ENCODE data around the gene PLPP1. TPM values are rescaled to one million over a fixed set of nuclear protein-coding genes. Genes with fewer than 3 reads are reported as not detected.

The PLPP1 gene
- total RNA-seq, 2 donors from 2014 or later = 10.8 to 12.5 TPM

DNA sequence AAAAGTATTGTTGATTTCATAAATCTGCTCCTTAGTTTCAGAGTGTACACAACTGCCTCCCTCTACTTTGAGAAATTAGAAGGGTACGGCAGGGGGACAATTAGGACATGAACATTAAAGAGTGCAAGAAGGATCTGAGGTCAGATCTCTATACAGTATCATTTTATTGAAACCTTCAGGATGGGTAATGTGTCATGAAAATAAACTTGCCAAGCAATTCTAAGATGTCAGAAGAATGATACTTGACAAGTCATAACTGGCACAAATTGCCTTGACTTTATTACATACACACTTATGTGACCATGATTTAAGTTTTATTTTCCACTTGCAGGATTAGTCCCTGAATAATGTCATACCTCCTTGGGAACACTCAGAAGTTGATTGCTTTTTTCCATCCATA is 92.8 kb downstream of the PLPP1 start:
- peaks cover 0 to 7% of the 10 kb centered on the region in 2 donors for H3K36me3 Mint-ChIP-seq
- DNase-seq (ENCODE audit: low spot score in 2 of 2) = no peak
- ATAC-seq = peak in 1 of 2 donors; percentile 44
- no peak overlapping the region for H3K27ac Mint-ChIP-seq
- H3K9me3 Mint-ChIP-seq = no peaks in the 10 kb centered on the region

DNA sequence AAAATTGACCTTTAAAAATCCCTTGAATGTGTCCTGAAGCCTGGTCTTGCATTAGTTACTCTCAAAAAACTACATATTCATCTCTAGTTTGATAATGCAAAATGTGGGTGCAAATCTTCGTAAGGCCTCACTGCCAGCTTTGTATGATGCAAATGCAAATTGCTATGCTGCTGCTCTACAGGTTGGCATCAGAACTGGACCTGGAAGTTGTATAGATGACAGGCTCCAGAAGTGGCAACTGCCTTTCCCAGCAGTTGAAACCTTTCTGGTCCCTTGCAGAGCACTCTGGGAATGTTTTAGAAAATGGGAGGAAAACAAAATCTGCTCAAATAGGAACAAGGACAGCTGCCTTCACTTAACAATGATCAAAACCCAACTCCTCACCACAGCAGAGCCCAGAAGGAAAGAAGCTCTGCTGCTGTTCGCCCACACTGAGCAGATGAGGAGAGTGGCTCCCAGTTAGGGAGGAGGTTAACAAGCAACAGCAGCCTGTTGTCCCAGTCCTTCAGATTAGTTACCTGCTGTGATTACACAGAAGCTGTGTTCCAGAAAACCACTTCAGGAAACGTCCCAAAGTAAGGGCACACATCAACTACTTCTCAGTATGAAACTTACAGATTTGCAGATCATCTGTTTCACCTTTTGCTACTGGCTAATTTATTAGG is 93.5 kb downstream of the PLPP1 start:
- peaks cover 0 to 3% of the 10 kb centered on the region in 2 donors for H3K9me3 Mint-ChIP-seq
- peaks cover 0 to 11% of the 10 kb centered on the region in 2 donors for H3K36me3 Mint-ChIP-seq
- H3K27ac Mint-ChIP-seq = no peak overlapping the region
- DNase-seq (ENCODE audit: low spot score in 2 of 2) = no peak
- no peak for ATAC-seq

DNA sequence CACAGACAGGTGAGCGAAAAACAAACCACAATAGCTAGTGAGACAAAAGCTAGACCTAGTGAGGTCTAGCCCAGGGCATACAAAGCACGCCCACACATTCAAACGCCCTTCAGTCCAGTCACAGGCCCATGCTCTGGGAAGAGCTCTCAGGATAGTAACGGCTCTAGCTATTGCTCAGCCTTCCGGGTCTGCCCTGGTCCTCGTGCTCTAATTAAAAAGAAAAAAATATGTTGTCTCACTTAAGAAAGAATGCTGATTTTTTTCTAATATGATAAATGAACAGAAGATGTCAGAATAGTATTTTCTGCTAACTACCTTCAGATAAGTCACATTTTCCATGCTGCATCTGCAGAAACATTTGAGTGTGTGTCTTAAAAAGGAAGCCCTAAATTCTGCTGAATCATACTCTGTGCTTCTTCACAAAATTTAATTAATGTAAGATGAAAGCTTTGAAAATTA is 94.5 kb downstream of the PLPP1 start:
- H3K36me3 Mint-ChIP-seq = peaks cover 7 to 21% of the 10 kb centered on the region in 2 donors
- DNase-seq (ENCODE audit: low spot score in 2 of 2) (no peak), ATAC-seq (peak; percentile 70 to 83)
- peak overlapping the region in 1 of 2 donors; percentile 75 for H3K27ac Mint-ChIP-seq
- peaks cover 5 to 12% of the 10 kb centered on the region in 2 donors for H3K9me3 Mint-ChIP-seq

DNA sequence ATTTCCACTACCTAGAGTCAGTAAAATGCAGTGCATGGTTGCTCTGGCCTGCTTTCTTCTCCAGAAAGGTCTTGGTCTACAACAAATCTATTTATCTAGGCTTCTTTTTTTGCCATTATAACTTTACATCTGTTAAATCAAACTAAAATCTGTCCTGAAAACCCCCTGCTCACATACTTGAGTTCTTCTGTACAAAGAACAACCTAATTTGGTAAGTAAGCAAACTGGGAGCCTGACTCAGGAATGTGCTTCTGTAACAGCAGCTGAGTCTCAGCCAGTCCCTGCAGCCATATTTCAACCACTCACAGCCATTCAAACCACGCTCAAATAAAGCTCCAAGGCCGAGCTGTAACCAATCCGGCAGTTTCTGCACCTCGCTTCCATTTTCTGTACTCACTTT is 95.8 kb downstream of the PLPP1 start:
- peaks cover 18 to 33% of the 10 kb centered on the region in 2 donors for H3K36me3 Mint-ChIP-seq
- peaks cover 15 to 17% of the 10 kb centered on the region in 2 donors for H3K9me3 Mint-ChIP-seq
- H3K27ac Mint-ChIP-seq = no peak overlapping the region
- no peak for ATAC-seq
- no peak for DNase-seq (ENCODE audit: low spot score in 2 of 2)

GRCh38 chr5:55437859-55438206 is 96.9 kb downstream of the PLPP1 start:
- Mint-ChIP-seq H3K36me3 (peaks cover 18 to 40% of the 10 kb centered on the region in 2 donors), H3K27ac (no peak overlapping the region), H3K9me3 (peaks cover 16 to 19% of the 10 kb centered on the region in 2 donors)
- DNase-seq (ENCODE audit: low spot score in 2 of 2) = no peak
- ATAC-seq = no peak

- Mint-ChIP-seq H3K27ac (no peak overlapping the region), H3K9me3 (peaks cover 20 to 23% of the 10 kb centered on the region in 2 donors), H3K36me3 (peaks cover 22 to 44% of the 10 kb centered on the region in 2 donors)
- no peak for ATAC-seq
- DNase-seq (ENCODE audit: low spot score in 2 of 2) = no peak
Measured at GRCh38 chr5:55437452-55437851, 97.3 kb downstream of the PLPP1 start.

DNA sequence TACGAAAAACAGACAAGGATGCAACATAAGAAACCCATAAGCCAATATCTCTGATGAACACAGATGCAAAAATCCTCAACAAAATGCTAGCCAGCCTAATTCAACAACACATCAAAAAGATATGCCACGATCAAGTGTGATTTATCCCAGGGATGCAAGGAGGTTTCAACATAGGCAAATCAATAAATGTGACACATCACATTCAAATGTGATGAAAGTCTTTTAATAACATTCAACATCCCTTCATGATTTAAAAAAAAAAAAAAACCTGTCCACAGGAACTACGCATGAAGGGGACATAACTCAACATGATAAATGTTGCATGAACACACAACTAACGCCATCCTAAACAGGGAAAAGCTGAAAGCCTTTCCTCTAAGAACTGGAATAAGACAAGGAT is 102.2 kb downstream of the PLPP1 start:
- peaks cover 51 to 53% of the 10 kb centered on the region in 2 donors for H3K9me3 Mint-ChIP-seq
- peak overlapping the region in 1 of 2 donors; percentile 70 for H3K27ac Mint-ChIP-seq
- no peak for ATAC-seq
- peaks cover 67 to 85% of the 10 kb centered on the region in 2 donors for H3K36me3 Mint-ChIP-seq
- no peak for DNase-seq (ENCODE audit: low spot score in 2 of 2)

DNA sequence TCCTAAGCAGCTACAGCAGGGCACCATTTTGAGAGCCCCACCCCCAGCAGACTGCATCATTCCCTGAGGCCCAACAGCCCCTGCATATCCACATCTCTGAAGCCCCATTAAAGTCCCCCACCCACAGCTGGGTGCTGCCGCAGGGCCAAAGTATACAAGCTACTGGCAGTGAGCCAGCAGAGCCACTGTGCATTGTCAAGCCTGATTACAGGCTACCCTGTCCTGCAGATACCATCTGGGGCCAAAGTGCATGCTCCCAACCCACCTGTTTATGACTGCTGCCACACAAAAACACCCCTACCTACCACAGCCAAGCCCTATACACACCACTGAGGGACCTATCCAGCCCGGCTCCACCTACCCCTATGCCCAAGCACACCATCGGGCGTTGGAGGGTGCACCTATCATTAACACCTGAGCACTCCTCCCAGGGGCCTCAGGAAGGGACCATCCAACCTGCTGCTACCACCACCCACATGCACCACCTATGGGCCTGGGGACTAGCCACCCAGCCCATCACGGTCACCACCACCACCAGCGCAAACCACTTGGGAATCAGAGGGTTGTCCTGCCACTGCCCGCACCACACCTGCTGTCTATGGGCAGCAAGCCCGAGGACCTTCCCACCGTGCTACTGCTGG is 105.0 kb downstream of the PLPP1 start:
- Mint-ChIP-seq H3K9me3 (peaks cover 38 to 41% of the 10 kb centered on the region in 2 donors), H3K36me3 (peaks cover 55 to 77% of the 10 kb centered on the region in 2 donors), H3K27ac (peak overlapping the region in 1 of 2 donors; percentile 23)
- ATAC-seq = no peak
- DNase-seq (ENCODE audit: low spot score in 2 of 2) = no peak

DNA sequence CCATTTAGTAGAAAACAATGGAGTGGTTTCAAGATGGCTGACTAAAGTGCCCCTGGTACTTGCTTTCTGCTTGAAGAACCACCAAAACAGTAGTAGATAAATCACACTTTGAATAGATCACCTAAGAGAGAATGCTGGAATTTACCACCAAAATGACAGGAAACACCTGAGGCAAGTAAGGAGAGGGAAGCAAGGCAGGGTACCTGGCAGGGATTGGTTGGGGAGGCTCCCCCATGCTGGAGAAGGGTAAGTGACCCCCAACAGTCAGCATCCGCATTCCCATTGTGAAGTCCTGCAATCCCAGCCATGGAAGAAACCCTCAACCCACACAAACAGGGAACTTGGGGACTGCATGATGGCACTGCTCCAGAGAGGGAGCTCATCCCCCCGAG is 105.5 kb downstream of the PLPP1 start:
- ATAC-seq (no peak), DNase-seq (ENCODE audit: low spot score in 2 of 2) (no peak)
- no peak overlapping the region for H3K27ac Mint-ChIP-seq
- peaks cover 36 to 38% of the 10 kb centered on the region in 2 donors for H3K9me3 Mint-ChIP-seq
- peaks cover 50 to 76% of the 10 kb centered on the region in 2 donors for H3K36me3 Mint-ChIP-seq

- Mint-ChIP-seq H3K36me3 (peaks cover 56 to 79% of the 10 kb centered on the region in 2 donors), H3K27ac (no peak overlapping the region), H3K9me3 (peaks cover 25 to 37% of the 10 kb centered on the region in 2 donors)
- DNase-seq (ENCODE audit: low spot score in 2 of 2) (no peak), ATAC-seq (no peak)
Measured at GRCh38 chr5:55427157-55427556, 107.6 kb downstream of the PLPP1 start.

DNA sequence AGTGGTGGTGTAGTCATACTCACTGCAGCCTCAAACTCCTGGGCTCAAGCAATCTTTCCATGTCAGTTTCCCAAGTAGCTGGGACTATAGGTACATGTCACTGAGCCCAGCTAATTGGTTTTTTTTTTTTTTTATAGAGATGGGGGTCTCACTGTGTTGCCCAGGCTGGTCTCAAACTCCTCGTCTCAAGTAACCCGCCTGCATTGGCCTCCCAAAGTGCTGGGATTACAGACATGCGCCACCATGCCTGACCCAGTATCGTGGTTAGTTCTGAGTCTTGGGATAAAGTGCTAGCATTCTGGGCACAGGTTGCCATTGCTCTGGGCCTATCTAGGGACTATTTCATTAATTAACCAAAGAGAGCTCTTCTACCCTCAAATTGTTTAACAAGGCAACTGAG is 108.3 kb downstream of the PLPP1 start:
- ATAC-seq (no peak), DNase-seq (ENCODE audit: low spot score in 2 of 2) (no peak)
- peaks cover 21 to 33% of the 10 kb centered on the region in 2 donors for H3K9me3 Mint-ChIP-seq
- peaks cover 50 to 75% of the 10 kb centered on the region in 2 donors for H3K36me3 Mint-ChIP-seq
- H3K27ac Mint-ChIP-seq = no peak overlapping the region

- no peak for DNase-seq (ENCODE audit: low spot score in 2 of 2)
- Mint-ChIP-seq H3K36me3 (peaks cover 14 to 24% of the 10 kb centered on the region in 2 donors), H3K27ac (peak overlapping the region in 1 of 2 donors; percentile 76), H3K9me3 (peaks cover 0 to 7% of the 10 kb centered on the region in 2 donors)
- peak; percentile 96 to 100 for ATAC-seq
Measured at GRCh38 chr5:55421074-55421529, 113.7 kb downstream of the PLPP1 start.

DNA sequence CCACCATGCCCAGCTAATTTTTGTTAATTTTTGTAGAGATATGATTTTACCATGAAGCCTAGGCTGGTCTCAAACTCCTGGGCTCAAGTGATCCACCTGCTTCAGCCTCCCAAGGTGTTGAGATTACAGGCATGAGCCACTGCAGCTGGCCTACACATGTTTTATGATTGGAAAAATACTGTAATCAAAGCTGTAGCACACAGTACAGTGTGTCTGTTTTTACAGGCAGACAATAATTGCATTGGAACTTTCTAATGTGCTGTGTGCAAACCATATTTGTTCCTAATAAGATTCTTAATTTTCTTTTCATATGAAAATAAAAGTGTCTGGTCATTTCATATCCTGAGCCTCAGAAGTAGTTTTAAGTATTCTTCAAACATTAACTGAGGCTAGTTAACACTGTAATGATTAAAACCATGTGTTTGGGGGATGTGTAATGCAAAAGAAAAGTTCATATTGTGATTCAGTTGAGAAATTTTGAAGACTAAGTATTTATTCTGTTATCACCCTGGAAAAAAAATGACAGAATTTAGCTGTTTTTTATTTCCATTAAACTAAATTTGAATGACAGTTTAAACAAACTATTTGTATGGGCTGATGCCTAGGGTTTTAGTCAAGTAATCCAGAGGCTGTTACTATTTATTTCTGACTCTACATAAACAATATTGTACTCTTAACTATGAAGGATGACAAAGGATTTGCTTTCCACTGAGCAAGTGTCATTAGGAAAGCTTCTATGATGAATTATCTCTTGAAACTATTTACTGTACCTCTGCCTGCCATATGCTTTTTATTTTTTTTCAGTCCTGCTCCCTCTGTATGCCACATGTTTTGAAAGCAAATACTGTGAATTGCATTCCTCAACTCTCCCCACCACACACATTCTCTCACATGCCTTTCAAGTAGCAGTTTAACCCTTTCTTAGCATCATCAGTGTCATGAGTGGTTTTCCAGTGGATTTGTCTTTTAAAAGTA is 115.5 kb downstream of the PLPP1 start:
- ATAC-seq (no peak), DNase-seq (ENCODE audit: low spot score in 2 of 2) (no peak)
- no peak overlapping the region for H3K27ac Mint-ChIP-seq
- peaks cover 14 to 21% of the 10 kb centered on the region in 2 donors for H3K36me3 Mint-ChIP-seq
- H3K9me3 Mint-ChIP-seq = peaks cover 0 to 7% of the 10 kb centered on the region in 2 donors

DNA sequence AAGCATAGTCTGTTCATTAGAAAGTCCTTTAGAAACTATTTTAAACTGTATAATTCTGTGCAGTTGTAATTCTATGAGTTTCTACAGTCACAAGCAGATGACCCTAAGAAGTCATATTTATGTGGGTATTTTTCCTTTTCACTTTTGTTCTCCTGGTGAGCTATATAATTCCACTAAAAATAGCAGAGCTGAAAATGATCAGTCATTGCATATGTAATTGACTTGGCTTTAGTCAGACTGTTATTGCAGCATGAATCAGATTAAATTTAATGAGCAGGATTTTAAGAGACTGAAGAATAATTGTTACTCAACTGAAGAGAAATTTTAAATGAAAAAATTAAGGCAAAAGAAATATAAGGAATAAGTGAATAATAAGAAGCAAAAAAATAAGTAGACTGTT is 118.5 kb downstream of the PLPP1 start:
- Mint-ChIP-seq H3K36me3 (no peaks in the 10 kb centered on the region), H3K9me3 (no peaks in the 10 kb centered on the region), H3K27ac (no peak overlapping the region)
- ATAC-seq (no peak), DNase-seq (ENCODE audit: low spot score in 2 of 2) (no peak)

DNA sequence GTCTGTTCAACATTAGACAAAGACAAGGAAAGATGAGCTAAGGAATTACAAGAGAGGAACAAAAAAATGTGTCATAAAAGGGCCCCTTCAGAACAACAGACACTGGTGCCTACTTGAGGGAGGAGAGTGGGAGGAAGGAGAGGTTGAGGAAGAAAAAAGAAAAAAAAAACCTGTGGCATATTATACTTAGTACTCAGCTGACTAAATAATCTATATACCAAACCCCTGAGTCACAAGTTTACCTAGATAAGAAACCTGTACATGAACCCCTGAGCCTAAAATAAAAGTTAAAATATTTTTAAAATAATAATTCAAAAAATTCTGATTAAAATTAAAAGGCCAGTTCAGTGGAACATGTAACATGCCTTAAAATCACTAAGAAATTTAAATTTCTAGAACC is 119.7 kb downstream of the PLPP1 start:
- no peaks in the 10 kb centered on the region for H3K9me3 Mint-ChIP-seq
- ATAC-seq (no peak), DNase-seq (ENCODE audit: low spot score in 2 of 2) (no peak)
- no peak overlapping the region for H3K27ac Mint-ChIP-seq
- no peaks in the 10 kb centered on the region for H3K36me3 Mint-ChIP-seq

DNA sequence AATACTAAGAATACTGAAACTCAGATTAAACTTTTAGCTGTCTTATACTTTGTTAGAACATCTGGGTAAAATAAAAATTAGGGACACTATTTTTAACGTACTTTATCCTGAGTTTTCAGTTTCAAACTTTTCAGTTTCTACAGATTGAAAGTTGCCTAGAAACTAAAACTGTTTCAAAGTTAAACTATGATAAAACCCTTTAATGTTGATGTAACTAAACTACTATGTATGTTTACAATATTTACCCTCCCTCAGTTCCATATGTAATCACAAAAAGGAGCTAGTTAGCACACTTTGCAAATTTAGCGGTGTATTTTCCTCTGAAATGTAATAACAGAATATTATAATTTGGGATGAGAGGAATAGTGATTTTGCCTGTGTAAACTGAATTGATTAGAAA is 121.1 kb downstream of the PLPP1 start:
- DNase-seq (ENCODE audit: low spot score in 2 of 2) = no peak
- no peak for ATAC-seq
- no peaks in the 10 kb centered on the region for H3K36me3 Mint-ChIP-seq
- H3K27ac Mint-ChIP-seq = no peak overlapping the region
- no peaks in the 10 kb centered on the region for H3K9me3 Mint-ChIP-seq

GRCh38 chr5:55411876-55412275 is 122.9 kb downstream of the PLPP1 start:
- H3K27ac Mint-ChIP-seq = no peak overlapping the region
- H3K9me3 Mint-ChIP-seq = no peaks in the 10 kb centered on the region
- no peak for DNase-seq (ENCODE audit: low spot score in 2 of 2)
- ATAC-seq = no peak
- peaks cover 0 to 4% of the 10 kb centered on the region in 2 donors for H3K36me3 Mint-ChIP-seq
